Fibroblast of skin of right quadriceps (primary cell): Measurements from ENCODE around the gene RWDD3.

Experiments
- DNase-seq: peaks from one replicate; pipeline ENCODE4 v3.0.0-alpha.2; 2013

The RWDD3 gene

GRCh38 chr1:95233737-95234500 lies at the start of gene RWDD3:
Gene RWDD3, plus strand, starts transcription at chr1:95234210. Its CDS starts 21 bp downstream, at chr1:95234231.
- DNase-seq: peak; percentile 90

GRCh38 chr1:95186149-95186548 lies 47.9 kb upstream of the RWDD3 start:
- DNase-seq: no peak

DNA sequence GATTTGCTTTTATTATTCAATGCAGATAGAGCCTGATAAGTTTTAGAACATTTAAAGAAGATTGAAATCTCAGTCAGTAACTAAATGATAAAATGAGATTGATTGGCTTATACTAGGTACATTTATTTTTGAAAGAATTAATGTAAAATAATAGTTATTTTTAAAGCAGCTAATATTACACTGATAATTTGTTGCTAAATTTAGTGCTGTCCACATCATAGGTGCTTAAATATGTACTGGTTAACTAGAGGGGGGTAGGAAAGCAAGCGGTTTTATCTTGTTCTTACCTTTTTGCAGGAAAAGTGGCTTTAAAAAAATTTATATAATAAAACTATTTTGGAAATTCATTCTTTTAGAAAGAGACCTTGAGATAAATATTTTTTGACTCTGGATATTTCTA lies 40.4 kb upstream of the RWDD3 start:
- DNase-seq: no peak

- DNase-seq: no peak
Measured at GRCh38 chr1:95195046-95195445, 39.0 kb upstream of the RWDD3 start.

- no peak for DNase-seq
Measured at GRCh38 chr1:95196017-95196416, 38.0 kb upstream of the RWDD3 start.

DNA sequence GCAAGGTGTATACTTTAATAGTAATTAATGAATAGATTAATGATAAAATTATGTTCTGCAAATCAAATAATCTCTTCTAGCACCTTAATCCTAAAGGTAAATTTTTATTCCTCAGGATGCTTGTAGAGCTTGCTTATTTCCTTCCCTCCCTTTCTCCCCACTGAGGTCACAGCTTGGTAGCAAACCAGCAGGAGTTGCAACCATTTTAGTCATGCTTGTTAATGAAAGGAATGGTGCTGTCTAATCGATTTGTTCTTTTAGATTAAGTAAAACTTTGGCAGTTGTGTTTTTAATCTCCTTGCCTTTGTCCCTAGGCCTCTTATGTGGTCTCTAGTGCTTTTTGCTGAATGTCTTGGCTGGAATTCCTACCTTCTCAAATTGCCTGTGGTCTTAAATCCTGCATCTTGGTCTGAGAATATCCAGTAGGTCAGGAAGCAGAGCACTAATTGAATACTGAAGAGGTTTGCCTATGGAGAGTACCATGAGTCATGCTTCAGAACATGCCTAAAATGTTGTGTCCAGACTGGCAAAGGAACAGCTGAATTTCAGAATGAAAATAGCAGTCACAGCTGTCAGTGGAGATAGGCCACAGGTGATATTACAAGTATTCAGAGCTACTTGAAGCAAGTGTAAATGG lies 36.3 kb upstream of the RWDD3 start:
- peak; percentile 16 for DNase-seq

- no peak for DNase-seq
Measured at GRCh38 chr1:95201905-95202304, 32.1 kb upstream of the RWDD3 start.

DNA sequence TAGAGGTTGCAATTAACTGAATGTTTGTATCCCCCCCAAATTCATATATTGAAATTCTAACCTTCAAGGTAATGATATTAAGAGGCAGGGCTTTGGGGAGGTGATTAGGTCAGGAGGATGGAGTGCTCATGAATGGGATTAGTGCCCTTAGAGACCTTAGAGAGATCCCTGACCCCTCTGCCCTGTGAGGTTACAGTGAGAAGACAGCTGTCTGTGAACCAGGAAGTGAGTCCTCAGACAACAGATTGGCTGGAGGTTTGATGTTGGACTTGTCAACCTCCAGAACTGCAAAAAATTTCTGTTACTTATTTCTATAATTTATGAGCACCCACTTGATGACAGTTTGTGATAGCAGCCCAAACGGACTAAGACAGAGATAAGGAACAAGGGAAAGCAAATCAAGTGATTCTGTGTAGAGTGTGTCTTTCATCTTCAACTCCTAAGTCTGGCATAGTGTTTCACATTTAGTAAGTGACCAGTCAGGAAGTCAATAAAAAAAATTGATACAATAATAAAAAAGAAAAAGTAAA lies 30.0 kb upstream of the RWDD3 start:
- no peak for DNase-seq

DNA sequence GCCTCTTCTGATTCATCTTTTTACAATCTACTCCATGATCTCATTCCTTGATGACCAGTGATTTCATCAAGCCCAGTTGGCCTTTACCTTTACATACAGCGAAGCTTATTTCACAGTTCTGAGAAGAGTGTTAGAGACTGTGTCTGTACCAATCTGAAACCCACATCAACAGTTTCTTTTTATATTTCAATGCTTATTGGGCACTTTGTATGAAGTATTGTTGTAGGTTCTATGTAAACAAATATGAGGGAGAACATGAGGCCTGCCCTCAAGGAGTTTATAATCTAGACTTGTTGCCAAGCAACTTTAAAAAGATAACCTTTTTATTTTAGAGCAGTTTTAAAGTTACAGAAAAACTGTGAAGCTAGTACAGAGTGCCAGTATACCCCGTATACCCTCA lies 27.5 kb upstream of the RWDD3 start:
- no peak for DNase-seq

DNA sequence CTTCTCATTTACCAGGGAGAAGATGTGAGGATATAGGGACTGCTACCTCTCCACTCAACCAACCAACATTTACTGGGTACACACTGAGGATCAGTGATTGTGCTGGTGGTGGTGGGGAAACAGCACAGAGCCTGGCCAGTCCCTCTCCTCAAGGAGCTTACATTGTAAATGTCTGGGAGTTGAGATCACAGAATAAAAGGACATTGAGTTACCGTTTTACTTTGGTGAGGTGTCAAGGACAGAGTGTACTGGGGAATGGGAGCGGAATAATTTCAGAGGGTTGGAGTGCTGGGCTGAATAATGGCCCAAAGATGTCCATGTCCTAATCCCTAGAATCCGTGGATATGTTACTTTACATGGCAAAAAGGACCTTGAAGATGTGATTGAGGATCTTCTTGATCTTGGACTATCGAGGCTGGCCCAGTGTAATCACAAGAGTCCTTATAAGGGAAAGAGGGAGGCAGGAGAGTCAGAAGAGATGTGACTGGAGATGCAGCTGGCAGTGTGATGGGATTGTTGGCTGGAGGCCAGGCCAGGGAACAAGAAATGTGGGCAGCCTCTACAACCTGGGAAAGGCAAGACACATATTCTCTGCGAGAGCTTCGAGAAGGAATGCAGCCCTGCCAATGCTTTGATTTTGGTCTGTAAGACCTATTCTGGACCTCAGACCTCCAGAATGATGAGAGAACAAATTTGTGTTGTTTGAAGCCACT lies 26.6 kb upstream of the RWDD3 start:
- no peak for DNase-seq

GRCh38 chr1:95208876-95209275 lies 25.1 kb upstream of the RWDD3 start:
- no peak for DNase-seq

GRCh38 chr1:95209291-95209690 lies 24.7 kb upstream of the RWDD3 start:
- DNase-seq: no peak

GRCh38 chr1:95216292-95216990 lies 17.6 kb upstream of the RWDD3 start:
- no peak for DNase-seq

GRCh38 chr1:95217371-95217770 lies 16.6 kb upstream of the RWDD3 start:
- DNase-seq: no peak

GRCh38 chr1:95219407-95219806 lies 14.6 kb upstream of the RWDD3 start:
- no peak for DNase-seq

- no peak for DNase-seq
Measured at GRCh38 chr1:95221306-95221705, 12.7 kb upstream of the RWDD3 start.

DNA sequence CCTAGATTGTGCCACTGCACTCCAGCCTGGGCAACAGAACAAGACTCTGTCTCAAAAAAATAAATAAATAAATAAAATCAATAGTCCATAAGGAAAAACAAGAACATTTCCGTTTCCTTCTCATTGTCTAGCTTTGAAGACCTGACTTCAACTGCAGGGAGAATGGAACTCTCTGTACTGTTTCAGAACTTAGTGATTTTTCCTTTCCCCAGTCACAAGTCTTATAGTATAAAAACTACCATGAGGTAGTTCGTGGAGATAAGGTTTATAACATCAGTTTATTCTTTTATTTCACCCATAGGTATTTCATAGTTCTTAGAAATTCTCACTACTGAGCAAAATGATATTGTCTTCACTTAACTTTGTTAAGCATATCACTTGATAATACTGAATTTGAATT lies 11.4 kb upstream of the RWDD3 start:
- DNase-seq: no peak

- peak; percentile 24 for DNase-seq
Measured at GRCh38 chr1:95223110-95223509, 10.9 kb upstream of the RWDD3 start.

DNA sequence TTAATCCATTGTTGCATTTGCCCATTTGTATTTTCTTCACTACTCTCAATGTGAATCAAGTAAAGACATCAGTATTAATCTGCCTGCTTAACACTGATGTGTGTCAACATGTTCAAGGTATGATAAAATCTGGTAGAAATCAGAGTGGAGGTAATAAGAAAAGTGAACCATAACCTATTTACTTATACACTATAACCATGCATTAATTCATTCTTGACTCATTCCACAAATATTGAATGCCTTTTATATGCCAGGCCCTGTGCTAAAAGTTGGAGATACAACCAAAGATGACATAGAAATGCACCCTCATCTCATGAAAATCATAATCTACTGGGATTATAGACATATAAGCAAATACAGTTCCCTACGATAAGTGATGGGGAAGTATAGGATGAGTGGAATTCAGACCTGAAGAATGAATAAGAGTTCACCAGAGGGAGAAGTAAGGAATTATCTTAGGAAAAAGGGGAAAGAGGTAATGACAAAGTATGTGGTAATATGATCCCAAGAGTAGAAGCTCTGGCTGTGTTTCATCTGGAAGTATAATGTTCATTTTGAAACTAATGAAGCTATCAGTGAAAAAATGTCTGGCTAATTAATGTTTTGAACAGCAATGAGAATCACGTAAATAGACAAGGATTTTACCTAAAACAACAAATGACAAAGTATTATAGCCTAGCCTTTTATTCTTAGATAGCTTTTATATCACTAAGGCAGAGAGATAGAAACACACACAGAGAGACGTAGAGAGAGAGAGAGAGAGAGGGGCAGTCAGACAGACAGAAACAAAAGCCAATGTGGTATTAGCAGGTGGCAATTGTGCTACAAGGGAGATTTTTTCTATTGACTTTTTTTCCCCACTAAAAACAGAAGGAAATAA lies 7.0 kb upstream of the RWDD3 start:
- DNase-seq: no peak

- DNase-seq: no peak
Measured at GRCh38 chr1:95229037-95229436, 5.0 kb upstream of the RWDD3 start.

GRCh38 chr1:95229706-95230105 lies 4.3 kb upstream of the RWDD3 start:
- no peak for DNase-seq

GRCh38 chr1:95230256-95230655 lies 3.8 kb upstream of the RWDD3 start:
- DNase-seq: no peak
